ENCODE data around the gene CYGB.
A peak's percentile ranks its signal among the peaks of the same experiment; 100 is the strongest.
"Not testable (repeated sequence)": the region's sequence is repeated elsewhere in the genome, so short reads cannot be mapped to it uniquely, and the experiment has no call there.

The CYGB gene

GRCh38 chr17:76519048-76519966 lies 18.2 kb downstream of the CYGB start:
- no peak for DNase-seq

- no peak for DNase-seq
Measured at GRCh38 chr17:76517638-76518038, 19.9 kb downstream of the CYGB start.

GRCh38 chr17:76515274-76515949 lies 22.1 kb downstream of the CYGB start:
- peak; percentile 77 for DNase-seq

GRCh38 chr17:76514355-76514754 lies 23.2 kb downstream of the CYGB start:
- not testable (repeated sequence) for DNase-seq

- DNase-seq: no peak
Measured at GRCh38 chr17:76513306-76513692, 24.2 kb downstream of the CYGB start.

- no peak for DNase-seq
Measured at GRCh38 chr17:76512366-76513305, 24.9 kb downstream of the CYGB start.

GRCh38 chr17:76511668-76512365 lies 25.7 kb downstream of the CYGB start:
- DNase-seq: no peak

- DNase-seq: no peak
Measured at GRCh38 chr17:76510831-76511244, 26.7 kb downstream of the CYGB start.

- DNase-seq: not testable (repeated sequence)
Measured at GRCh38 chr17:76508472-76509063, 28.9 kb downstream of the CYGB start.

GRCh38 chr17:76506408-76507345 lies 30.8 kb downstream of the CYGB start:
- DNase-seq: peak; percentile 88

- DNase-seq: no peak
Measured at GRCh38 chr17:76504117-76504516, 33.4 kb downstream of the CYGB start.

GRCh38 chr17:76502341-76503211 lies 34.9 kb downstream of the CYGB start:
- no peak for DNase-seq

GRCh38 chr17:76501827-76502307 lies 35.6 kb downstream of the CYGB start:
- DNase-seq: no peak

- peak; percentile 96 for DNase-seq
Measured at GRCh38 chr17:76501018-76501826, 36.3 kb downstream of the CYGB start, which contains the start of gene RHBDF2. RHBDF2 (minus strand) TSS chr17:76501423; CDS start chr17:76481524, 19,899 bp downstream.

GRCh38 chr17:76500747-76501017 lies 36.8 kb downstream of the CYGB start:
- DNase-seq: no peak

GRCh38 chr17:76500074-76500746 lies 37.3 kb downstream of the CYGB start:
- DNase-seq: no peak

GRCh38 chr17:76499267-76499667 lies 38.2 kb downstream of the CYGB start:
- DNase-seq: no peak

GRCh38 chr17:76498876-76499251 lies 38.6 kb downstream of the CYGB start:
- DNase-seq: no peak
